K562 (cell line): Measurements from ENCODE around the gene HHIPL1. TPM values are rescaled to one million over a fixed set of nuclear protein-coding genes. Genes with fewer than 3 reads are reported as not detected.

Source experiments
- ATAC-seq: fragments of 200-7000 bp; cut with Tn5 transposase; 3 replicates; pipeline ENCODE4 v1.9.1; 2020; ENCODE audit warnings: moderate library complexity
- BruUV-seq: library from RNA; stranded (reverse); fragments of 400-500 nt; replicated peaks from 2 replicates; lab custom pipeline; 2021; lab: Mats Ljungman, UMichigan
- CTCF ChIA-PET: fragments of 300-600 bp; formaldehyde crosslinking; extraction: SDS; loops from one replicate; lab custom pipeline; 2021; ENCODE audit warnings: low intra/inter-chr PET ratio; lab: Yijun Ruan, JAX
- POLR2A ChIA-PET: fragments of 300-600, 350-650 bp; sonication (Branson Sonifier 250); formaldehyde crosslinking; extraction: SDS; loops from one replicate; lab custom pipeline; 2021; ENCODE audit warnings: antibody characterized with exemption, inconsistent platforms; lab: Yijun Ruan, JAX
- DNase-seq, 4 experiments: peaks; one replicate each; pipeline versions ENCODE4 v3.0.0 to v3.0.0-alpha.2; 2011 to 2018; ENCODE audit warnings: low spot score in 3 of 4, mixed read lengths in 3 of 4; ENCODE audit errors: extremely low read depth in 1 of 4
- FAIRE-seq: peaks from 2 replicates; lab custom pipeline; 2011; peaks lifted over from hg19 to GRCh38; lab: Jason Lieb, UNC
- H2AFZ ChIP-seq: 2 replicates; pipeline ENCODE4 v1.6.0; 2011; ENCODE audit warnings: low read depth, low read length, control low read depth, inconsistent platforms
- H3K27ac ChIP-seq: fragments of 200-600 bp; 3 replicates; pipeline ENCODE4 v1.8.0; 2011; ENCODE audit warnings: low read depth, mild to moderate bottlenecking, control low read depth, inconsistent platforms, low read length, moderate library complexity, mixed read lengths; ENCODE audit errors: extremely low read depth
- H3K27me3 ChIP-seq, 2 experiments: fragments of 300-600 bp in 1 of 2; 2 replicates in 1 of 2; 3 replicates in 1 of 2; pipeline versions ENCODE4 v1.6.0 to v1.8.0; 2011; ENCODE audit warnings: inconsistent platforms in 2 of 2, low read length in 2 of 2, mild to moderate bottlenecking in 1 of 2, mixed read lengths in 1 of 2, moderate library complexity in 1 of 2; ENCODE audit not compliant: control insufficient read depth in 2 of 2, insufficient read depth in 2 of 2
- H3K36me3 ChIP-seq: fragments of 300-600 bp; 3 replicates; pipeline ENCODE4 v1.8.0; 2011; ENCODE audit warnings: mild to moderate bottlenecking, low read length, inconsistent platforms; ENCODE audit not compliant: control insufficient read depth, insufficient read depth
- H3K4me1 ChIP-seq, 2 experiments: fragments of 200-600 bp in 1 of 2; replicated peaks in 1 of 2; 2 replicates in 1 of 2; 3 replicates in 1 of 2; pipeline versions ENCODE4 v1.5.1 to v1.8.0; 2011; ENCODE audit warnings: inconsistent platforms in 2 of 2, low read length in 2 of 2, mild to moderate bottlenecking in 1 of 2, mixed read lengths in 1 of 2, moderate library complexity in 1 of 2; ENCODE audit not compliant: control insufficient read depth in 2 of 2, insufficient read depth in 2 of 2
- H3K4me2 ChIP-seq: 2 replicates; pipeline ENCODE4 v1.6.1; 2011; ENCODE audit warnings: low read length, control low read depth, inconsistent platforms, mixed read lengths; ENCODE audit not compliant: insufficient read depth
- H3K4me3 ChIP-seq: fragments of 200-600 bp; sonication (generic), shearing (Covaris generic); 2 replicates; pipeline ENCODE4 v1.5.1; 2016; ENCODE audit warnings: control low read depth, inconsistent platforms
- H3K79me2 ChIP-seq: fragments of 200-600 bp; 3 replicates; pipeline ENCODE4 v1.8.0; 2011; ENCODE audit warnings: low read length, inconsistent platforms; ENCODE audit not compliant: control insufficient read depth, insufficient read depth
- H3K9ac ChIP-seq, 2 experiments: 2 replicates each; pipeline versions ENCODE4 v1.6.0 to v1.6.1; 2011; ENCODE audit warnings: low read depth in 2 of 2, low read length in 2 of 2, control low read depth in 1 of 2, inconsistent platforms in 1 of 2, mild to moderate bottlenecking in 1 of 2, mixed read lengths in 1 of 2; ENCODE audit not compliant: insufficient read depth in 1 of 2
- H3K9me1 ChIP-seq: one replicate; pipeline ENCODE4 v1.6.0; 2011; ENCODE audit warnings: inconsistent platforms, mild to moderate bottlenecking, low read length, moderate library complexity; ENCODE audit not compliant: control insufficient read depth, insufficient read depth
- H3K9me3 ChIP-seq: replicated peaks from 2 replicates; pipeline ENCODE4 v1.5.1; 2011; ENCODE audit warnings: low read depth, low read length, inconsistent platforms; ENCODE audit not compliant: control insufficient read depth, insufficient read depth
- H4K20me1 ChIP-seq: replicated peaks from 2 replicates; pipeline ENCODE4 v1.6.1; 2011; ENCODE audit warnings: low read length, inconsistent platforms, mixed read lengths; ENCODE audit not compliant: control insufficient read depth, insufficient read depth
- BCLAF1 ChIP-seq, 2 experiments: fragments of 450-650 bp in 1 of 2; IDR thresholded peaks; 2 replicates each; pipeline ENCODE4 v1.6.1; 2011 to 2017; ENCODE audit warnings: low read depth in 2 of 2, antibody characterized with exemption in 1 of 2, borderline replicate concordance in 1 of 2, low read length in 1 of 2, mild to moderate bottlenecking in 1 of 2, mixed read lengths in 1 of 2; ENCODE audit not compliant: control insufficient read depth in 1 of 2
- GTF2F1 ChIP-seq: IDR thresholded peaks from 2 replicates; pipeline ENCODE4 v1.6.1; 2011; ENCODE audit warnings: low read depth, low read length, improper control_type of control experiment
- POU5F1 ChIP-seq: fragments of 150-350 bp; IDR thresholded peaks from 2 replicates; pipeline ENCODE4 v1.6.1; 2014; ENCODE audit warnings: borderline replicate concordance, low read length, low read depth, mild to moderate bottlenecking; ENCODE audit not compliant: partially characterized antibody
- WGBS: fragments of 100-300 bp; shearing (Covaris generic); methylation state at CpG from one replicate; pipeline ENCODE4 v1.1.6; 2016; ENCODE audit warnings: low coverage, mixed read lengths; ENCODE audit not compliant: insufficient coverage; ENCODE audit errors: missing lambda C conversion rate; 5-methylcytosine and 5-hydroxymethylcytosine counted together
- in situ Hi-C: fragments of 300-500 bp; cut with MboI; formaldehyde crosslinking; loops from 4 replicates; pipeline ENCODE4 v1.15.0; 2018; ENCODE audit warnings: inconsistent platforms, mixed read lengths
- intact Hi-C: fragments of 100-400 bp; cut with micrococcal nuclease; formaldehyde crosslinking; loops from 2 replicates; pipeline ENCODE4 v1.14.2; 2022
- polyA plus RNA-seq, 8 experiments: library from polyadenylated mRNA; depleted of rRNA in 4 of 8; stranded (reverse) in 5 of 8; unstranded in 3 of 8; fragments of >200 nt; fragmentation: Nextera tagmentation in 2 of 8; fragmentation: Illumina TruSeq in 1 of 8; extraction: Ambion mirVana in 2 of 8; extraction: Trizol in 1 of 8; gene quantifications; 2 replicates each; pipeline versions ENCODE4 v1.2.1 to v1.2.3, GENCODE V29; 2011 to 2014; ENCODE audit warnings: inconsistent platforms in 1 of 8, missing spikeins in 1 of 8
- total RNA-seq, 7 experiments: library from RNA; depleted of rRNA in 6 of 7; stranded (reverse); fragments of >200 nt in 6 of 7; fragmentation: Illumina TruSeq in 2 of 7; extraction: Trizol in 2 of 7; gene quantifications; 2 replicates each; pipeline versions ENCODE4 v1.2.1 to v1.2.3, GENCODE V29; 2011 to 2021; ENCODE audit warnings: low replicate concordance in 1 of 7

The HHIPL1 gene
- total and polyA plus RNA-seq, 9 of the 15 experiments (the other 6 are each of a cell fraction or from before 2014, with no cell fraction given) = not detected

- FAIRE-seq (no peak), DNase-seq (no peak), ATAC-seq (no peak)
- no peak overlapping the region for H3K27ac ChIP-seq
- no peaks in the 10 kb centered on the region for H3K36me3 ChIP-seq
- TF ChIP-seq POU5F1 (no peak), GTF2F1 (no peak), BCLAF1 (IDR thresholded peaks at IDR 0.05; ENCODE audit: borderline replicate concordance in 1 of 2, control insufficient read depth in 1 of 2, low read depth in 2 of 2, low read length in 1 of 2) (no peak)
- POLR2A ChIA-PET = interaction anchor here (1.0 kb wide), 1 partner anchor 104 kb away, joined by 4 read pairs; no protein-coding TSS in a partner anchor
- H3K9me1 ChIP-seq = no peaks in the 10 kb centered on the region
- no peak overlapping the region; a peak in 1 of 4 replicates for H3K9ac ChIP-seq
- peaks cover 1 to 3% of the 10 kb centered on the region in 2 experiments; a peak in 4 of 5 replicates for H3K4me1 ChIP-seq
- peaks cover 3% of the 10 kb centered on the region in 2 experiments; a peak in 2 of 5 replicates for H3K27me3 ChIP-seq
- WGBS = 43% methylated on average over 10 of the region's 11 CpGs
- no TSS peak for BruUV-seq
- H3K4me3 ChIP-seq = no peak overlapping the region
- H2AFZ ChIP-seq = no peak overlapping the region
- intact Hi-C loops = no loop called here
- H4K20me1 ChIP-seq = 0 out of 2 replicates have a peak, but pooled peaks cover 2% of the 10 kb centered on the region
- CTCF ChIA-PET = no interaction called here
- H3K9me3 ChIP-seq = no peaks in the 10 kb centered on the region
- in situ Hi-C loops = no loop called here
- no peaks in the 10 kb centered on the region for H3K79me2 ChIP-seq
- no peak overlapping the region for H3K4me2 ChIP-seq
These were observed 32.7 kb upstream of the HHIPL1 start for GRCh38 chr14:99612071-99612737.
